EL (cell line): ENCODE measurements around the gene CIB4.

ENCODE experiments used
- DNase-seq: peaks from one replicate; pipeline ENCODE4 v3.0.0-alpha.2; 2016

Gene CIB4

DNA sequence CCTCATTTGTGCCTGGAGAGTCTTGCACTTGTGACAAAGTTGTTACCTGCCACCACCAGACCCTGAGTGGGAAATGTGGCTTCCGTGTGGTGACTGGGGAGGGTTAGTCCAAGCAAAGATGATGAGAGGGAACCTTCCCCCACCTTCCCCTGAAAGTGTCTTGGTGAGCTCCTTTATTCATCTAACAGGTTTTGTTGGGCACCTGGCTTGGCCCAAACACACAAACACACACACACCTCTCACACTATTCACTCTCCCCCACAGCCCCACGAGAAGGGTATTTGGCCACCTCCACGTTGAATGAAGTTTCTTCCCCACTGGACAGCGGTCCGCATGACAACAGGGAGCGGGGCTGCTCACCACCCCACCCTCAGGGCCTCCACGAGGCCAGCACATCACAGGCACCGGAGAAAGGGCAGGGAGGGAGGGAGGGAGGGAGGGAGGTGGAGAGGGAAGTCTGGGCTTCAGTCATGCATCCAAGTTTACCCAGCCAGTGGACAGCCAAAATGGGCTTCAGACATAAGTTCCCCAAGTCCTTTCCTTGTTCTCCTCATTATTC lies 1.4 kb downstream of the CIB4 start:
- no peak for DNase-seq

DNA sequence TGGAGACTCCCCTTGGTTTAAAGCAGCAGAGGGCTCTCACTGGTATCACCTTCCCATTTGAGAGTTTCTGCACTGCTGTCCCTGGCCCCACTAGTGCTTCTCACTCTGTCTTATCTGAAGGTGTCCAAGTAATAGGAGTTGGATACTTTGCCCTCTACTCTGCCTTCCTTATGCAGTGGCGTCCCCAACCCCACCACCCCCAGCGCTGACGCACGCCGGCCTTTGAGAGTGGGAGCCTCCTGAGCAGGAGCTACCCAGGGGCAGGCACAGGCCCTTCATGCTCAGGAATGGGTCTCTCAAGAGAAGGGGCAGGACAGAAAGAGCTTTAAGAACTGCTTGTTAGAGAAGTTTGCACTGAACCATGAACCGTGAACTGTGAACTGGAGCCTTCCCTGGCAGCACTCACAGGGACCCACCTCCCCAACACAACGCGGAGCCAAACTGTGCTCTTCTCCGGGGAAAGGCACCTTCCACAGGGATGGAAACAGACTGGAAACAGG lies 3.3 kb downstream of the CIB4 start:
- DNase-seq = no peak

DNA sequence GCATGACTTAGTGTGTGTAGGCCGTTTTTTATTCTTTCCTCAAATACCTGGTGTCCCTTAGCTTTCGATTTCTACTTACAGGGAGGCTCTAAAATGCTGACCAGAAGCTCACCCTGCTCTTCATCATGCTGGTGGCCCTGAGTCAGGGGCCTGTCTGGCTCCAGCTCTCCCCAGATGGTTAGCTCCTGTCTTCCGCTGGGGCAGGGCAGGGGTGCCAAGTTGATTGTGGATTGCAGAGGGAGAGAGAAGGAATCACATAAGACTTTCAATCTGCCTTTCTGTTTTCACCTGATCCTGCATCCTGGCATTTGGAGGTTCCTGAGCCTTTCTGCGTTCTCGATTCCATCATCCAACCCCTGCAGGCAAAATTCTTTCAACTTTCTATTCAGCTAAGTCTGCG lies 4.2 kb downstream of the CIB4 start:
- no peak for DNase-seq

DNA sequence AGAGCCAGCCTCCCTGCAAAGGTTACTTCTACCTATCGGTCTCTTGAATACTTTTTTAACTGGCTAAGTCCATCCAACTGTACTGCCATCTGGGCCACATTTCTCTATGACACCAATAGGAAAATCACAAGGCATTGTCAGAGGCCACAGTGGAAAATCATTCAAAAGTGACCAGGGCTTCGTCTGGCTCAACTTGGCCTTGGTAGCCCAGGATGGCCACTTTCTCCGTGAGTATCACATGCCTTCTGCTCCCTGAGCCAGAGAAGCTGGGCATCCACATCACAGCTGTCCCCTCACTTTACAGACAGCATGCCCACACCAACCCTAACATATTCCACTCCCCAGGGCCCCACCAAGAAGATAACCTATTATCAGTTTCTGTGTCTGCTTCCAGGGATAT lies 5.8 kb downstream of the CIB4 start:
- DNase-seq = no peak

DNA sequence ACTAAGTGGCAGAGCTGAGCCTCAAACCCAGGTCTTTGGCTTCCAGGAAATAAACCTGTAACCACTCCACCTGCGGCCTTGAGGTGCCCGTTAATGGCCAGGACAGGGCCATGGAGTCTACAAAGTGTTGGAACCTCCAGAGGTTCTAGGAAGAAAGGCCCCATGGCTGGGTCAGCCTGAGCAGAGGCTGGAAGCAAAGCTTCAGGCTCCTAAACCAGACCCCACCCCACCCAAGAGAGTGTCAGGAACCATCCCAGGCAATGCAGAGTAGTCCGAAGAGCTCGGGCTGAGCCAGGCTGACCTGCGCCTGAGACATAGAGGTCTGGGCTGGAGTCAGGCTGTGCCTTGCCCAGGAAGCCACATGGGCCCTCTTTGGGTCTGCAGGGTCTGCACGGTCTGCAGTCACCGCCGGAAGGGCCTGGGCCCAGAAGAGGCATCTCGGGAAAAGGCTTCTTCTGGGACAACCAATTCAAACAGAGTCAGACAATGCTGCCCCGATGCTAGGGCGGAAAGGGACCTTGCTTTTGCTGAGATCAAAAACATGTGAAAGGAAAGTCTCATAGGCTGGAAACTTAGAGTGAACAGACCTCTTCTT lies 6.4 kb downstream of the CIB4 start:
- no peak for DNase-seq

DNA sequence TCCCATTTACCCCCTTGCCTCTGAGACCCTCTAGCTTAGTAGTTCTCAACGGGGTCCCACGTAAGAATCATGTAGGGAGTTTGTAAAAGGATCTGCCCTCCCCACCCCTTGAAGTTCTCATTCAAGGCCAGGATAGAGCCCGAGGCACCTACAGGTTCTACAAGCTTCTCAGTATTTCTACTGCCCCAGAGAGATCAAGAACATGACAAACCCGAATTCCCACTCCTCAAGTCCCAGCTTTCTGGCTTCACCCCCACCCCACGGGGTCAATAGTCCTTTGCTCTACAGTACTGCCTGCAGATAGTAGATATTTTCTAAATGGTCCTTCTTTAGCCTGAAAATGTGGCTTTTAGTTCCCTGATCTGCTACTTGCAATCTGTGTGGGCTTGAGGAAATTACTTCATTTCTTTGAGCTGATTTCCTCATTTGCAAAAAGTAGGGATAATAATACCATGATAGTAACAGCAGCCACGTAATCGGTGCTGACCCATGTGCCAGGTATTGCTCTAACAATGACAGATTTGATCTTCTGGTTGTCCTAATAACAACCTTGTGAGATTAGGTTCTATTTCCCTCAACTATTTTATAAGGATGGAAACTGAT lies 7.1 kb downstream of the CIB4 start:
- DNase-seq = no peak

DNA sequence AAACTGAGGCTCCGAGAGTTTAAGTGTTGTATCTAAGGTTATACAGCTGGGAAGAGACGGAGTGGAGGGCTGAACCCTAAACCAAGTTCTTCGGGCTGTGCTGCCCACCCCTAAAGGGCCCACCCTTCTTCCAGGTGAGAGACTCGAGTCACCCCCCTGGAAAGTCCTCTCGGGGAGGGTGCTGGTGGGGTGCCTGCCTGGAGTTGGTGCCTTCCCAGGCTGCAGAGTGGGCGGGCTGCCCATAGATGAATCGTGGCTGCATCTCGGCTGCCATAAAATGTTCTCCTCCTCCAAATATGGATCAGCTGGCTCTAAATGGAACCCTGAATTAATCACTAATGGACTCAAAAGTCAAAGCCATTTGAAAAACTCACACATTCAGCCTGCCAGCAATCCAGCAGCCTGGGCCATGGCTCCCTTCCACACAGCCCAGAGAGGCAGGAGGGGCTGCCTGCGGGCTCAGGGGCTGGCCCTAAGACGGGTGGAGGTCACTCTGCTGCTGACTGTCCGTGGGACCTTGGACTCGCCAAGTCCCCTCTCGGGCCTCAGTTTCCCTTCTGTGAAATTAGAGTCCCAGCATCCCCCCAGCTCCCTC lies 7.7 kb downstream of the CIB4 start:
- DNase-seq = no peak

DNA sequence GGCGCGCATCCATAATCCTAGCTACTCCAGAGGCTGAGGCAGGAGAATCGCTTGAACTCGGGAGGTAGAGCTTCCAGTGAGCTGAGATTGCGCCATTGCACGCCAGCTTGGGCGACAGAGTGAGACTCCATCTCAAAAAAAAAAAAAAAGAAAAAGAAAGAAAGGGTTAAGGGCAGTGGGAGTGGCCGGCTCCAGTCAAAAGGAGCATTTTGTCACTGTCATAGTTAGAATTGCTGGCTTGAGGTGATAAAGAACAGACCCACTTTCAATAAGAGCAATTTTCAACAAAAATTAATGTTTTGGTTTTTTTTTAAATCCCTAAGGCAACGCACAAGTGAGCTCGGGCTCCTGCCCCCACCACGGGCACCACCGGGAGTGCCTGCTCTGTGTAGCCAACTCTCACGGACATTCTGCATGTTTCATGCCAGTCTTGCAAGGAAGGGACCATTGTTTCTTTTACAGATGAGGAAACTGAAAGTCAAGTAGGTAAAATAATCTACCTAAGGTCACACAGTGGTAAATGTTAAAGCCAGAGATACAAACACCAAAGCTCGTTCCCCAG lies 8.5 kb downstream of the CIB4 start:
- DNase-seq = no peak

DNA sequence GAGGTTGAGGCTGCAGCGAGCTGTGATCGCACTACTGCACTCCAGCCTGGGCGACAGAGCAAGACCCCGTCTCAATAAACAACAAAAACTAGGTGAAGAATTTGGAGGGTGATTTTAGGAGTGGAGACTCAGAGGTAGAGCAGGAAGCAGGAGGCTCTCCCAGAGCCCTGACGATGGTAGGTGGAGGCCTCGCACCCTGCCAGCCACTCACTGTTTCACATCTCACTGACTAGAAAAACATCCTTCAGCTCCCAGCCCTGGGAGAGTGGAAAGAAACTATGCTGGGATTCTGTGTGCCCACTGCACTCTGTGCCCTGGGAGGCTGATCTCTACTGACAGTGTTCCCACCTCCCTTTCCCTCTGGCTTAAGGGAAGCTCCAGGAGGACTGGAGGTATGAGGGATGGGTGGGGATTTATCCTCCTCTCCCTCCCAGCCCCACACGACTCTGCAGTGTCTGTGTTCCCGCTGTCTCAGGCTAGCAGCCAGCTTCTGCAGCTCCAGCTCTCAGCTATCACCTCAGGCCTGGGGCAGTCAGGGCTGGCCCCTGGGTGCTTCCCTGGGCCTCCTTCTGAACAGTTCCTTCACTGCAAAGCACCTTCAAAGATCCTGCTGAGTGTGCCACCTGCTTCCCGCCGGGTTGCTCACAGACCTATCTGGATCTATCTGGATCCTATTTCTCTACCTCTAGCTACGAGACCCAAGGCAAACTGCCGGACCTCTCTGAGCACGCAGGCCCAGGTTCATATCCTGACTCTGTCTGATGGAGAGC lies 9.6 kb downstream of the CIB4 start:
- no peak for DNase-seq

DNA sequence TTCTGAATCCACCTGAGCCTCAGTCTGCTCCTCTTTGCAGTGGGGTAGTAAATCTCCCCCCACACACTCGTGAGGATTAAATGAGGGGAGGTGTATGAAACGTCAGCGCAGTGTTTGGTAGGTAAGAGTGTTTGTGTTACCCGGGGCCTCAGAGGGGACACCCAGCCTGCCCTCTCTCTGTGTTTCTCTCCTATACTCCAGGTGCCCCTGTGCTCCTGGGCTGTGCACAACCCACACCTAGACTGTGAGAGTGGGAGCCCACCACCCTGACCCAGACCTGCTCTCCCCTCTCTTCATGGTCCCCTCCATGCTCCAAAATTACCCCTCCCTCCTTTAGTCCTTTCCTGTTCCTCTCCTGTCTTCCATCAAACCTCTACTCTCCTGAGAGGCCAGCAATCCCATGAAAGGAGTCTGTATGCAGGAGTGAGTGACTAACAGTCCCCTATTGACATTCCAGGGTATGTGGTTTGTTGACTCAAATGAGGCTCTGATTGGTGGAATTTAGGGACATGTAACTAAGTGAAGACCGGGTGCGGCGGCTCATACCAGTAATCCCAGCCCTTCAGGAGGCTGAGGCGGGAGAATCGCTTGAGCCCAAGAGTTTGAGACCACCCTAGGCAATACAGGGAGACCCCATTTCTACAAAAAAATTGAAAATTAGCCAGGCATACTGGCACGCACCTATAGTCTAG lies 10.4 kb downstream of the CIB4 start:
- DNase-seq = peak; percentile 31

DNA sequence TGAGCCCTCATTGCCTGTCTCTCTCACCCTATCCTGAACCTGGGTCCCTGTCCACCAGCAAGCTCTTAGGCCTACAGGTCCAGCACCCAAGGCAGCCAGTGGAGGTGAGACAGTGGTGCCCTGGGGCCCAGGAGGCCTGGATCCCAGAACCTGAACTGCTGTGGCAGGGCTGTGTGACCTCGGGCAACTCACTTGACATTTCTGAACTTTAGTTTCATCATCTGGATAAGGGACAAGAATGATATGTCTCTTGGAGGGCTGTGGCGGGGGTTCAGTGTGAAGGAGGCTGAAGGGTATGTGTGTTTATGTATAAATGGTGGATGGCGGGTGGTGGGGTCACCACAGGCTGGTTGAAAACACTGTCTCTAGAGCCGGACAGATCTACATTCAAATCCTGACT lies 10.9 kb downstream of the CIB4 start:
- DNase-seq = no peak

DNA sequence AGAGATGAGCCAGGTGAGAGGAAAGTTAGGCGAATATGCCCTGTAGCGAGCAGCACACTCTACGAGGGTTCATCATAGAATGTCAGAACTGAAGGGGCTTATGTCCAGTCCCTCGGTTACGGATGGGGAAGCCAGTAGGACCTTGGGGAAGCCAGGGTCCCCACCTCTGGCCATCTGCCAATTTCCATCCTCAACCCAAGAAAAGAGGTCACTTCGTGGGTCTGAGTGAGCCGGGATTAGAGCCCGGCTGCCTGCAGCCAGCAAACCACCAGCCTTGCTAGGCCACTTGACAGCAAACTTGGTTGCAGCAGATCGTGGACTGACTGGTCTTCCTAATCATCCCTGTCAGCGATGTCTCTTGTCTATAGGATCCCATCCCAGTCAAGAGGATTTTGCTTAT lies 11.4 kb downstream of the CIB4 start:
- DNase-seq = no peak

DNA sequence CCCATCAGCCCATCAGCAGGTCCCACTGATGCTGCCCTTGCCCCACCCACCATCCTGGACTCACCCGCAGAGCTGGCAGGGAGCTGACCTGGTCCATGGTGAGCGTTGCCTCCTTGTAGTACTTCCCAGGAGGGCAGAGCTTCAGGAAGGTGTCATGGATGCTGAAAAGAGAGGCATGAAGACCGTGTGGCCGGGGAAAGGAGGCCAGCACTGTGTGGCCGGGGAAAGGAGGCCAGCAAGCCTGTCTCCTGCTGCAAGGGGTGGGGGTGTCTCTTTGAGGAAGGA lies 11.9 kb downstream of the CIB4 start:
- DNase-seq = no peak

DNA sequence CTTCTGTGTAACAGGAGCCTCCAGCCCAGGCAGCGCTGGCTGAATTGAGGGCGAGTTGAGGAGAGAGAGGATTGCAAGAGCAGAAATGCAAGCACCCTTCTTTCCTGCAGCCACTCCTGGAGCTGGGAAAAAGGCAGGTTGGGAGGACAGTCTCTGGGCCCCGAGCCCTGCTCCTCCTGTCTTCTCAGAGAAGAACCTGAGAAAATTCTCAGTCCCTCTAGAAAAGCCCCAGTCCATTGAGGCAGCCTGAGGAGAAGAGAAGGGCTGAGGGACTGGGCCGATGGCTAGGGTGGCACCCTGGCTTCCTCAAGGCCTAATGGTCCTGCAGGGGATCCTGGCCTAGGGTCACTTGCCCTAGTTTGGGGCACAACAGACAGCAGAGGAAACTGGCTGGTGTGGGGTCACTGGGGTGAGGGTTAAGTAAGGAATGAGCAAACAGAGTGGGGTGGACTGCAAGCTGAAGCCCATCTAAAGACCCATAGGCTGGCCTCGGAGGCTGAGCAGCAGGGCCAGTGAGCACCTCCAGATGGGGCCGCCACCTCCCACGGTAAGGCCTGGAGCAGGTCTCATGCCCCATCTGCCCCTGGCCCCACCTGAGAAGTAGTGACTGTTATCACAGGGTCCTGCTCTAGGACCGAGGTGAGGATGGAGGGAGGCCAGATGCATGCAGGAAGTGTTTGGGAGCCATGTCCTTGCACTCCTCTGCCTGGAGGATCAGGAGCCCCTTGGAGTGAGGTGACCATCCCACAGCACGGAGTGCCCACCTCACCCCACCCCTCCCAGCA lies 12.4 kb downstream of the CIB4 start:
- no peak for DNase-seq

DNA sequence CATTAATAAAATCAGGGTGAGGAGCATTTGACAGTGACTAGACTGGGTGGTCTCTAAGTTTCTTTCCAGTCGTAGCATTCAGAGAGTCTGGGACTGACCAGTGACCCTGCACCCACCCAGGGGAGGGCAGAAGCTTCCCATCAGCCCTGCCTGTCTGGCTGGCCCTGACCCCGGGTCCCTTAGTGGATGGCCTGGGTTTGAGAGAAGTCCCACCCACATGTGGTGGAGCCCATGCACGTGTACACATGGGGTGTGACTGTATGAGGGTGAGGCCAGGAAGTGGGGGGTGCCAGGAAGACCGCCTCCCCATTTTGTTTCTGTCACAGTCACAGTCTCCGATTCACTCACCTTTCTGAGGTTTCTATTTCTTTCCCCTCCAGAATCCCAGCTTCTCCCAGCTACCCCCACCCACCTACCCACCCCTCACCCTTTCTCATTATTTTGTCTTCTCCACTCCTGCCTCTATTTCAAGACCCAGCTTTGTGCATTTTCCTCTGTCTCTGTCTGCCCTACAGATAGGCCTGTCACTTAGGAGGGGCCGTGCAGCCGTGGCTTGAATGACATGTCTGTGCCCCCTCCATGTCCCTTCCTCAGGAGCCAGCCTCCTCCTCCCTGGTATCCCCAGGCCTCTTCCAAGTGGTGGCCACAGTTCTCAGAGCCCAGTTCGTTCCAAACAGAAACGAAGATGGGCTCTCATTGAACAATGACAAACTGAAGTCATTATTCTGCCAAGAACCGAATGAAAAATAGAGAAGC lies 13.6 kb downstream of the CIB4 start:
- DNase-seq = no peak

DNA sequence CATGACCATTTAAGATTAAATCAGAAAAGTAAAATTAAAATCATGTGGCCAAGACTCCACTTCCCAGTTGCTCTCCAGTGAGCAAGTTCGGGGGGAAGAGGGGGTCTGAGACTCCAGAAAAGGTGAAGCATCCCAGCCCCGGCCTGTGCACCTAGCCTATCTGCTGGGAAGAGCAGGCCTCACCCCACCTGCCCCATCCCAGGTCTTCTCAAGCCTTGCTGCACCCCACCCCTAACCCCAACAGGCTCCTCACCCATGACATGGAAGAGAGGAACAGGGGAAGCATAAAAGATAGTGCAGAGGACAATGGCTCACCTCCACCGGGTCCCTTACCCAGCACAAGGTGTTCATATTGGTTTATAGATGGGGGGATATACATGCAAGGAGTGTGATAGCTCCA lies 14.6 kb downstream of the CIB4 start:
- no peak for DNase-seq

DNA sequence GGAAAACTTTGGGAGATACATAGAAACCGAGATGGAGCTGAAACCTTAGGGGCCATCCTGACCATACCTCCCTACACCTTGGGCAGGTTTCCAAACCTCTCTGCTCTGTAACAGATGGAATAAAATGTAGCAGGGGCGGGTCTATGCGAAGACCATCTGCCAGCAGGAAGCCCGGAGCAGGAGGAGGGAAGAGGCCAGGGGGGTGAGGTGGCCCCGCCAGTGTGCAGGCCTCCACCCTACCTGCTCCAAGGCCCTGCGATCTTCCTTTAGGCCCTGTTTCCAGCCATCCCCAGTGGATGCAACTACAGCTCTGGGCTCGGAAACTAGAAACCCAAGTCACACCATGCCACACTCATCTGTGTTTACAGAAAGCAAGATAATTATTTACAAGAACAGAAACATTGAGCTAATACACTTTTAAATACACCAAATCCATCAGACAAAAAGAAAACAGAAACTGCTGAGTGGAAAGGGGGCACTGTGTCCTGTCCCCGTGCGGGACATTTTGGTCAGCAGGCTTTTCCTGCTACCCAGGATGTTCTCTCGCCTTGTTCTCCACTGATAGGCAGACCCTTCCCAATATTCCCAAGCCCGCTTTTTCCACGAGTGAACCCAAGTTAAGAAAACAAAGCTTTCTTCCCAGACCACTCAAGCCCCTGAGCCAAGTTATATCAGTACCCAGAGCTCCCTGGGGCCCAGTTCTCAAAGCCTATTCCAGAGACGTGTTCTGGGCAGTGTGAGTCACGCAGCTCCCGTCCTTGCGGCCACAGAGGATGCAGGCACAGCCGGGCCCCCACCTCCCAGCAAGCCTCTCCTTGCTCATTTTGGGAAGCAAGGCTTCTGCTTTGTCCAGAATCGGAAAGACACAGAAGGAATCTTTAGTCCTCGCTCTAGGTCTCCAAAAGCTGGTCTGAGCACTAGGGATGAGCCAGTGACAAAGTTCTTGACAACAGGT lies 17.3 kb downstream of the CIB4 start:
- peak; percentile 62 for DNase-seq

DNA sequence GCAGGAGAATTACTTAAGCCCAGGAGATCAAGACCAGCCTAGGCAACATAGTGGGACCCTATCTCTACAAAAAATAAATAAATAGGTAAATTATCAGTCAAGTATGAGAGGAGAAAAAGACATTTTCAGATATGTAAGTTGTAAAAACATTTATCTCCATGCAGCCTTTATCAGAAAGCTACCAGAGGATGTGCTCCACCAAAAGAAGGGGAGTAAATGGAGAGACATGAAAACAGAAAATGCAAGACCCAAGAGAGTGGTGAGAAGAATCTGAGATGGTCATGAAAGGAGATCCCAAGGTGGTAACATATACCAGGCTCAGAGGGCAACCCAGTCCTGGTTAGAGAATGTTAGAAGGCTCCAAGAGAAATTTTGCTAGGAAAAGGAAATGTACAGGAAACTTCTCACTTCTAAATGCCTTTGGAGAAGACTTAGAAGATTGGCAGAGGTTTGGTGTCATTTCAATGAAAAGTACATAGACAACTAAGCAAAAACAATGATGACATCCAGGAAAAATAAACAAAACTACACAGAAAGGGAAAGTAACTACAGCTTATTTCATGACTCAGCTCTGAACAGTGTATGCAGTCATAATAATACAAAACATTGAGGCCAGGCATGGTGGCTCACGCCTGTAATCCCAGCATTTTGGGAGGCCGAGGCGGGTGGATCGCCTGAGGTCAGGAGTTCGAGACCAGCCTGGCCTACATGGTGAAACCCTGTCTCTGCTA lies 19.5 kb downstream of the CIB4 start:
- DNase-seq = peak; percentile 15

DNA sequence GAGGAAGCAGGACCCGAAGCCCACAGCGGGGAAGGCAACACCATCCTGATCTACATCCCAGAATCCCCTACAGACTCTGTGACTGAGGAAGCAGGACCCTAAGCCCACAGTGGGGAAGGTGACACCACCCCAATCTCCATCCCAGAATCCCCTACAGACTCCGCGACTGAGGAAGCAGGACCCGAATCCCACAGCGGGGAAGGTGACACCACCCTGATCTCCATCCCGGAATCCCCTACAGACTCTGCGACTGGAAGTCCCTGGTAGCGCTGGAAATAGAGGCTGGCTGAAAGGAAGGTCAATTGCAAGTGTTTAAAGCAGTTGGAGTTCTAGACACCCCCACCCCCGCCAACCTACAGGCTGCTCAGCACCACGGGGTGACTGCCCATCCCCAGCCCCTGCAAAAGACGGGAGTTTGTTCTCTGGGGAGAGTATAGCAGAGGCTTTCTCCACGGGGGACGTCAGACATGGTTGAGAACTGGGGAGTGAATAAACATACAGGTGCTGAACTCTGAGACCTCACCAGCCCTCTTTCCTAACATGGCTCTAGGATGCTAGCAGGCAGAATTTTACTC lies 21.0 kb downstream of the CIB4 start:
- DNase-seq = no peak
